ENCODE results near the gene IRGQ. TPM values are rescaled to one million over a fixed set of nuclear protein-coding genes. Genes with fewer than 3 reads are reported as not detected.
"Not testable (repeated sequence)": the region's sequence is repeated elsewhere in the genome, so short reads cannot be mapped to it uniquely, and the experiment has no call there.

The IRGQ gene
- total RNA-seq, 1 donor from 2014 or later = 64.6 TPM

GRCh38 chr19:43597876-43598275 is 1.9 kb upstream of the IRGQ start:
- DNase-seq (ENCODE audit: low read depth) = no peak

GRCh38 chr19:43596842-43597461 is 1.0 kb upstream of the IRGQ start:
- DNase-seq (ENCODE audit: low read depth) = no peak

- DNase-seq (ENCODE audit: low read depth) = no peak
Observed at GRCh38 chr19:43595605-43595998, 332 bp downstream of the IRGQ start.

GRCh38 chr19:43594710-43595604 is 977 bp downstream of the IRGQ start:
- peak; percentile 48 for DNase-seq (ENCODE audit: low read depth)

GRCh38 chr19:43594081-43594697 is 1.7 kb downstream of the IRGQ start:
- DNase-seq (ENCODE audit: low read depth) = no peak

GRCh38 chr19:43592800-43593350 is 3.1 kb downstream of the IRGQ start:
- DNase-seq (ENCODE audit: low read depth) = no peak

- DNase-seq (ENCODE audit: low read depth) = no peak
Observed at GRCh38 chr19:43591904-43592772, 3.8 kb downstream of the IRGQ start.

- DNase-seq (ENCODE audit: low read depth) = no peak
Observed at GRCh38 chr19:43589678-43590077, 6.3 kb downstream of the IRGQ start.

GRCh38 chr19:43589277-43589676 is 6.7 kb downstream of the IRGQ start:
- DNase-seq (ENCODE audit: low read depth) = no peak

GRCh38 chr19:43587029-43587428 is 8.9 kb downstream of the IRGQ start:
- not testable (repeated sequence) for DNase-seq (ENCODE audit: low read depth)

- no peak for DNase-seq (ENCODE audit: low read depth)
Observed at GRCh38 chr19:43586346-43586745, 9.6 kb downstream of the IRGQ start.

- DNase-seq (ENCODE audit: low read depth) = peak; percentile 89
Observed at GRCh38 chr19:43584484-43584883, 11.4 kb downstream of the IRGQ start.

- DNase-seq (ENCODE audit: low read depth) = no peak
Observed at GRCh38 chr19:43582495-43582894, 13.4 kb downstream of the IRGQ start.

- DNase-seq (ENCODE audit: low read depth) = no peak
Observed at GRCh38 chr19:43581467-43581866, 14.5 kb downstream of the IRGQ start.

GRCh38 chr19:43578787-43579186 is 17.1 kb downstream of the IRGQ start:
- DNase-seq (ENCODE audit: low read depth) = no peak

GRCh38 chr19:43575955-43576878 is 19.7 kb downstream of the IRGQ start:
- DNase-seq (ENCODE audit: low read depth) = no peak

GRCh38 chr19:43575156-43575950 is 20.6 kb downstream of the IRGQ start, which contains the start of the genes PINLYP and XRCC1:
PINLYP (plus strand) TSS chr19:43575801; CDS start chr19:43577192, 1,391 bp downstream.
XRCC1 (minus strand) TSS chr19:43575527; CDS start chr19:43575458, 69 bp downstream.
- peak; percentile 96 for DNase-seq (ENCODE audit: low read depth)

GRCh38 chr19:43574424-43575155 is 21.3 kb downstream of the IRGQ start:
- peak; percentile 69 for DNase-seq (ENCODE audit: low read depth)

GRCh38 chr19:43572171-43572588 is 23.8 kb downstream of the IRGQ start:
- peak; percentile 16 for DNase-seq (ENCODE audit: low read depth)
